ENCODE measurements around the gene GUCY1A1.
A peak's percentile ranks its signal among the peaks of the same experiment; 100 is the strongest.

GUCY1A1 gene

DNA sequence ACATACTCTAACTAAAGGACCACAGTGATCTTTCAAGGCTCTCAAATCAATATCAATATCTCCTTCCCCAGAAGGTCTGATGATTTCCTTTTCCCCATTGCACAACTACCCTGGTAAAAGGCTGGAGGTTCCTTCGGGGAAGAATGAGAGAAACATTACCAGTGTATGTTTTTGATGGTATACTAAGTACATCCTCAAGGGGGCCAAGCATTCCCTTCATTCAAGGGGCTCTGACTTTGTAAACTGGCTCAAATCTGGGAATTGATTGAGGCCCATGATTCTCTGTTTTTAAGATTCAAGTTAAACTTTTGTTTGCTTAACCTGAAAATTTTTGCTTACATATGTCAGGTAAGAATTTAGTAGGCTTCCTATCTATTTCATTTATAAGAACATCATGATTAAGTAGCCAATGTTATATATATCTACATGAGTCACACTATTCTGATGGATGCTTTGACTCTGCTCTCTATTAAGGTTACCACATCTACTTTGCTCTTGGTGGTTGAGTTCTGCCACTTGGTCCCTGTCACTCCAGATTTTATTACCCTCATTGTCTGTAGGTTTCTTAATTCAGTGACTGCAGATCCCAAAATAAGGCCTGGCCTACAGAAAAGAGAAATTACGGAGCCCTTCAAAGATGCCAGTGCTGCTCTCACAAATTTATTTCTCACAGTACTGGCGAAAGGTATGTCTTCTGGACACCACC lies 75.8 kb downstream of the GUCY1A1 start:
- no peak for DNase-seq

DNA sequence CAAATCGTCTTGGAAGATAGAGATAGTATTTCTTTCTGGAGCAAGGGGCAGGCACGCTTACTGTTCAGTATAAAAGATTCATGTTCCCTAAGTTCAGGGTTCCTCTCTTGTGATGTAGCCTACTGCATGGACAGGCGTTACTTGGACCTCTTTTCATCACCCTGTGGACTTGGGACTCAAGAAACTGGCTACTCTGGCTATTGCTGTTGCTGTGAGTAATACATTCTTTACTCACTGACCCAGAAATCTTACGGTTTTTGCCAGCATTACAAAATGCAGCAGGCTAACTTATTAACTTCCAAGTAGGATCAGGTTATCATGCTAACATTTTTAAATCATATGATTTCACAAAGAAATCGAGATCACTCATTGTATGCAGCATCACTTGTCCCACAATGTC lies 79.3 kb downstream of the GUCY1A1 start:
- DNase-seq = no peak

DNA sequence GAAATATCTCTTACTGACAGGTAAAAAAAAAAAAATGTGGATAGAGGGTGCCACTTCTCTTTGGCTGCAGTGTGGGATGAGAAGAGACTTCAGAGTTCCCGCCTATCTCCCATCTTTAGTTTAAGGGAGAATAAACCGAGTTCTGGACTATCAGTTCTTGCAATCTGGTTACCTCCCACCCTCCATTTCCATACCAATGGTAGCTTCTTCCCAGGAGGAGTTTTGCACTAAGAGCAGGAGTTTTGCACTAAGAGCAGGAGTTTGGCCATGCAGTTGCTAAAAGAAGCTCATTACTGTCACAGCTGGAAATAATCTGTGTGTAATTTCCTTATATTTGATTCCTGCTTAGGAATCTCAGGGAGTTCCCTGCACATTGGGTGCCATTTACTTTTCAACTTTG lies 81.4 kb downstream of the GUCY1A1 start:
- DNase-seq = no peak

- DNase-seq = no peak
Observed at GRCh38 chr4:155749041-155749440, 82.4 kb downstream of the GUCY1A1 start.

GRCh38 chr4:155751569-155751968 lies 84.9 kb downstream of the GUCY1A1 start:
- DNase-seq = no peak

DNA sequence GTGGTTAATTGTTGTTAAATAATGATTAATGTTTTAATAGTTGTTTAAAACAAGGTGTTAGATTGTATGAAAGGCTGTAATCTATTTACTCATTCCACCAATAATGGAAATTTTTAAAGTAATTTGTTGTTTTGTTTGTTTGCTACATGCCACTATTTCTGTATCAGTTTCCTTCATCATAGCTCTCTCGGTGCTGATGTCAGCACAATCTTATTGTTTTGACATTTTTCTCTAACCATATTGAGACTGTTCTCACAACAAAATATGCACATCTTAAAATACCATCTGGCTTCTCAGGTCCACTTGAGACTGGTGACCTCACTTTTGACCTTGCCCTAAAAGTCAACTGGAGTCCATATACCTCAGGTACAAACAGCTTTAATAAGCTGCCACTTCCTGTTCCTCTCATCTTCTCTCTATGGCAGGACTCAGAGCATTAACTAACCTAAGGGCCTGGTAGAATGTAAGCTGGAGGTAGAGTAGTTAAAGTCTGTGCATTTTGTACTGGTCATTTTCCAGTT lies 91.2 kb downstream of the GUCY1A1 start:
- no peak for DNase-seq

DNA sequence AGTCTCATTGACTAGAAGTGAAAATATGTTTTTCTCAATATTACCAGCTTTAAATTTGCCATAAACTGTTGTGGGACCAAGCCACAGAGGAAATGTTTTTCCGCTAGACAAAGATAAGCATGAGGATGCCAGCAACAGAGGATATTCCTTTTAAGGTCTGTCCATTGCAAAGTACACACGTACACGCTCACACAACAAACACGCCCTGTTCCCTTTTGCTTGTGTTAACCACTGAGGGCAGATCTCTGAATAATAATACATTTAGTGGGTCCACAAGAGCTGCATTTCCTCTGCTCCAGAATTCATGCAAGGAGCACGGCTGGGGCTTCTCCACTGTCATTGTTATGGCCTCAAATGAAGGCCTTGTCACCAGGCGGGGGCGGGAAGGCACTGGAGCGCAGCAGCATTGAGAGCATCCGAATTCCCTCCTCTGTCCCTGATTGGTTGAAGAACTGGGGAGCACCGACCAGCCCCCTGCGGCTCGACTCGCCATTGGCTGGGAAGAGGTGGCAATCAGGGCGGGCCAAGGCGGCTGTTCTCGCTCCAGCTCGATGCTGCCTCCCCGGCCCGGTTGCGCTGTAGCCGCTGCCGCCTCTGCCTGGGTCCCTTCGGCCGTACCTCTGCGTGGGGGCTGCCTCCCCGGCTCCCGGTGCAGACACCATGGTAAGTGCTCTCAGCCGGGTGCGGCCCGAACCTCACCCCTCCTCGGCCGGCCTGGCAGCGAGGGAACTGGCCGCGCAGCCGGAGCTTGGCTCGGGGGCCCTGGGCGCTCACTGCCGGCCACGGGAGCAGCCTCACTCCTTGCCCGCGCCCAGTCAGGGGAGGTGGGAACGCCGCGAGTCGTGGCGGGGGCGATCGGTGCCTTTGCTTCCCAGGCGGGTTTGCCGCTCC lies 92.1 kb downstream of the GUCY1A1 start, which contains the start of gene GUCY1B1:
Gene GUCY1B1 (plus strand): TSS at position 541 of the 891 bp plus-strand sequence. CDS start 120 bp downstream, at position 661.
- peak; percentile 89 for DNase-seq

DNA sequence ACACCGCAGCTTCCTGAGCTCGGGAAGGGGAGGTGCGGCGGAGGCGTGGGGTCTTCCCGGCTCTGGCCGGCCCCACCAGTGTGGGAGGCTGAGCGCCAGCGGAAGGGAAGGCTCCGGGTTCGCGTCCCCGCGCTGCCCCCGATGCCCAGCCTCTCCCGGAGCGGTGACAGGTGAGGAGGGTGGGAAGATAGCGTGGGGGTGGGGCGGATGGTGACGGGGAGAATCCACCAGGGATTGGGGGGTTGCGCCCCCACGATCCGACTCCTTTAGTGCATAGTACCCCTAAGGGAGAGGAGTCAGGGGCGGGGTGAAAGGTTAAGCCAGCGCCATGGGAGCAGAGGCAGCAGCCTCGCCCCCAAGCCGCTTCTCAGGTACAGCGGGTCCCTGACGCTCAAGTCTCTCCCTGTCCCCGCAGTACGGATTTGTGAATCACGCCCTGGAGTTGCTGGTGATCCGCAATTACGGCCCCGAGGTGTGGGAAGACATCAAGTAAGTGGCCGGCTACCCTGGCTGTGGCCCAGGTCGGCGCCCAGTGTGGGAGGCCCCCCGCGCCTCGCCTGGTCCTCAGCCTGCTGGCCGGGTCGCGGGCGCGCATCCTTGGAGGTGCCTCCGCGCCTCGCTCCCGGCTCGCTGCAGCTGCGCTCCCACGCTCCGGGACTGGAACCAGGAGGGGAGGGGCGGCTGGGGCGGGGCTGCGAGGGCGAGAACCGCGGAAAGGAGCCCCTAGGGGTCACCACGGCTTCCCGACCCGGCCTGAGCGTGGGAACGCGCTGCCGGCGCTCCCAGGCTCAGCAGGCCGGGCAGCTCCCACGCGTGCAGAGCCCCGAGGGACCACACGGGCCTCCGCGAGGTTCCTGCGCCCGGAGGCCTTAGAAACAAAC lies 93.0 kb downstream of the GUCY1A1 start:
- no peak for DNase-seq

- DNase-seq = no peak
Observed at GRCh38 chr4:155761047-155761446, 94.4 kb downstream of the GUCY1A1 start.

- DNase-seq = no peak
Observed at GRCh38 chr4:155761916-155762315, 95.3 kb downstream of the GUCY1A1 start.

GRCh38 chr4:155762334-155762733 lies 95.7 kb downstream of the GUCY1A1 start:
- DNase-seq = no peak

DNA sequence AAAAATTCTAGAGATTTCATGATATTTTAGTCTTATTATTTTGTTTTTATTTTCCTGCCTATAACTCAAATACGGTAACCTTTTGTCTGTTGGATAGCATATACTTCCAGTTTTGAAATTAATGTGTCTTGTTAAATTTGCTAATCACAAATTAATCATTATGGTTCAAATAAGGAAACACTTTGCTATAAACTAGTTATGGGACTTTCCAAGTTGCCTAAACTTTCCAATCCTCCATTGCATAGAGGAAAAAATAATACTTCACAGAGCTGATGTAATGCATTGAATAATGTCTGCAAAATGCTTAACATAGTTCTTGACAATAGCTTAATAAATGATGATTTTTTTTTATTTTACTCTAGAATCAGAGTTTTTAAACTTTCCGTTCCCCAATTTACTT lies 96.9 kb downstream of the GUCY1A1 start:
- no peak for DNase-seq

DNA sequence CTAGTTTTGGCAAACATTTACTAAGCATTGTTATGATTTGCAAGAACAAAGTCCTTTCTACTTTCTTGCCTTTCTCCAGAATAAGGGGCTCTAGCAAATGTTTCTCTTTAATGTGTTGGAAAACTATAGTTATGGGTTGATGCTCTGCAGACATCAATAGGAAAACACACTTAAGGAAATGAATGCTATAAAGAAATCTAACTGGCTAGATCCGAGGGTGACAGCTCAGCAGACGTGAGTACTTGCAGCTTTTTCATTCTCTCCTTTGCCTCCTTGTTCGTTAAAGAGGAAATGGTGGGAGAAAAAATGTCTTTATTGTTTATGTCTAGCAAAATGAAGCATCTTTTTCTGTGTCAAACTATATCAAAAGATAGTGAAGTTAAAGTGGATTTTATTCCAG lies 98.5 kb downstream of the GUCY1A1 start:
- DNase-seq = no peak

GRCh38 chr4:155766622-155767021 lies 100.0 kb downstream of the GUCY1A1 start:
- DNase-seq = no peak

- DNase-seq = no peak
Observed at GRCh38 chr4:155768370-155768769, 101.7 kb downstream of the GUCY1A1 start.

DNA sequence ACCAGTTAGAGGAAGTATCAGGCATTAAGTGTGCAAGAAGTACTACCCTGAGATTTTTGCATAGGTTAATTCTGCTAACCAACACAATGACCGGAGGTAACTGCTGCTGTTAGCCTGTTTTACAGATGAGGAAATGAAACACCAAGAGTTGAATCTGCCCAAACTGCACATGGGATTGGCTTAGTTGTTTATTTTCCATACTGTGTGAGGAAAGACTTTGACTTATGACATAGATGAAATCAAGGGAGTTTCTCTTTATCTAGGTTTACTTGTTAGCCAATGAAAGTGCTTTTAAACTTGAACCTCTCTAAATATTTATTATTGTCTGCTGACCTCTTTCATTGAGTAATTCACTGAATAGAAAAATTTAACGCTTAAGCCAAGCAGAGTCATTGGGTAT lies 102.4 kb downstream of the GUCY1A1 start:
- DNase-seq = no peak

GRCh38 chr4:155772459-155773195 lies 106.0 kb downstream of the GUCY1A1 start:
- DNase-seq = no peak

GRCh38 chr4:155773196-155773800 lies 106.7 kb downstream of the GUCY1A1 start:
- no peak for DNase-seq

GRCh38 chr4:155774033-155774432 lies 107.4 kb downstream of the GUCY1A1 start:
- DNase-seq = no peak

DNA sequence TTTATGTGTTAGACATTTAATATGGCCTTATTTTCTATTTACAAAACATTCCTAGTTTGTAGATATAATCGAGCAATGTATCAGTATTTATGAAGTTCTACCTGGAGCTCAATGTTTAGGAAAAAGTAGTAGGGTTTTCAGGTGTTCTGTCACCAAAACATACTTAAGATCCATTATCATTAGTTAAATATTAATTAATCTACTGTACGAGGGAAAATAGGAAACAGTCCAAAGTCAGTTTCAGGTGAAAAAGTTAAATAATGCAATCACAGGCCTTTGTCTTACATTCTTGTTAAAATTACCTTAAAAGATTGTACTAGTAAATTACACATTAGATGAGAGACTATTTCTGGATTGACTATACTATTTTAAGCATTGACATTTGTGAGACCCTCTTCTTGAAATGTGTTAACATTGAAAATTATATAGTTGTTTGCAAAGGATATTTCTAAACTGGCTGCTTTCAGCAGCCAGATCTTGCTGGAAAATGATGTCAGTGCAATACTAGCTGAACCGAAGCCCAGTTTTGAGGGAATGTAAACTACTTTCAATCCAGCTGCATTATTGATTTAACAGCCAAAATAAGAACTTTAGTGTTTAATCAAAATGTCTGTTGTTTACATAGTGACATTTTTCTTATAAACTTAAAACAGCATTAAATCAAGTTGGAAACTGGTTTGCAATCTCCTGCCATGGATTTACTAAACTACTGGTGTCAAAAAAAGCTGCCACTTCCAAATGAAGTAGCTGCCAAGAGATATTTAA lies 111.5 kb downstream of the GUCY1A1 start:
- no peak for DNase-seq

DNA sequence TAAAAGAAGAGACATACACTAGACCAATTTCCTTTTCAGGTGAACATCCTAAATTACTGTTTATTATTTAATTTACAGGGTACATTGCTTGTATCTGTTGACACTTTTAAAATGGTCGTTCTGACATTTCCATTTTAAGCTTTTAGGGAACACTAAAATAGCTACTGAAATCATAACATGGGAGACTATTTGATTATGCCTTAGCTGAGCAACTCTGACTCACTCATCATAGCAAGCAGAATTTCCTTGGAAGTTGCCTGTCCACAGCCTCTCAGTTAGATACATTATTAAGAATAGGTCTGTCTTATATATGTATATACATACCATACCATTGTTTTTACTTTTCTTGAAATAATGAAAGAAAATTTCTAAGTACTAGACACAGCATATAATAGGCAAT lies 114.1 kb downstream of the GUCY1A1 start:
- DNase-seq = no peak

Data from CD4-positive, alpha-beta T cell treated with Interleukin-15 for 1 hour (primary cell).